CD14-positive monocyte (primary cell): ENCODE data around the gene DPYD. TPM values are rescaled to one million over a fixed set of nuclear protein-coding genes. Genes with fewer than 3 reads are reported as not detected.

Source experiments
- DNase-seq, 3 donors: peaks; one replicate each; pipeline ENCODE4 v3.0.0-alpha.2; 2011 to 2022
- H2AFZ ChIP-seq: 2 replicates; pipeline ENCODE4 v1.6.0; 2012; ENCODE audit warnings: mild to moderate bottlenecking, low read depth, low read length, inconsistent platforms; ENCODE audit not compliant: insufficient read depth, poor library complexity, severe bottlenecking
- H3K27ac ChIP-seq, 2 donors: 1 replicate in 1 of 2; 2 replicates in 1 of 2; pipeline ENCODE4 v1.5.1; 2012 to 2013; ENCODE audit warnings: low read length in 2 of 2, control low read depth in 1 of 2, inconsistent platforms in 1 of 2, low read depth in 1 of 2, mild to moderate bottlenecking in 1 of 2
- H3K27me3 ChIP-seq, 2 donors: one replicate each; pipeline versions ENCODE4 v1.6.0 to v1.6.1; 2011 to 2013; ENCODE audit warnings: low read length in 2 of 2; ENCODE audit not compliant: control insufficient read depth in 2 of 2, insufficient read depth in 2 of 2
- H3K36me3 ChIP-seq, 2 donors: replicated peaks in 1 of 2; 1 replicate in 1 of 2; 2 replicates in 1 of 2; pipeline versions ENCODE4 v1.5.1 to v1.6.1; 2012 to 2013; ENCODE audit warnings: low read length in 2 of 2, control low read depth in 1 of 2, inconsistent platforms in 1 of 2, mild to moderate bottlenecking in 1 of 2; ENCODE audit not compliant: insufficient read depth in 2 of 2, control insufficient read depth in 1 of 2
- H3K4me1 ChIP-seq, 2 donors: 1 replicate in 1 of 2; 2 replicates in 1 of 2; pipeline versions ENCODE4 v1.5.1 to v1.6.1; 2012 to 2013; ENCODE audit warnings: low read length in 2 of 2, control low read depth in 1 of 2, inconsistent platforms in 1 of 2, mild to moderate bottlenecking in 1 of 2, moderate library complexity in 1 of 2; ENCODE audit not compliant: insufficient read depth in 2 of 2, control insufficient read depth in 1 of 2
- H3K4me2 ChIP-seq: replicated peaks from 2 replicates; pipeline ENCODE3; 2012; ENCODE audit warnings: low read length, moderate library complexity, mild to moderate bottlenecking; ENCODE audit not compliant: poor library complexity, severe bottlenecking; ENCODE audit errors: extremely low read depth
- H3K4me3 ChIP-seq, 3 experiments: fragments of 200-600 bp in 1 of 3; sonication (generic) in 1 of 3; replicated peaks in 1 of 3; 1 replicate in 2 of 3; 2 replicates in 1 of 3; pipeline ENCODE4 v1.5.1; 2011 to 2013; ENCODE audit warnings: low read length in 3 of 3, mild to moderate bottlenecking in 3 of 3, control low read depth in 2 of 3, low read depth in 2 of 3, inconsistent platforms in 1 of 3, moderate library complexity in 1 of 3
- H3K79me2 ChIP-seq: 2 replicates; pipeline ENCODE4 v1.6.0; 2012; ENCODE audit warnings: mild to moderate bottlenecking, control low read depth, inconsistent platforms, low read length, moderate library complexity; ENCODE audit not compliant: insufficient read depth
- H3K9ac ChIP-seq: 2 replicates; pipeline ENCODE4 v1.6.0; 2017; ENCODE audit warnings: low read length, mild to moderate bottlenecking; ENCODE audit not compliant: insufficient read depth, poor library complexity, severe bottlenecking
- H3K9me3 ChIP-seq, 2 donors: replicated peaks in 1 of 2; 1 replicate in 1 of 2; 2 replicates in 1 of 2; pipeline versions ENCODE4 v1.5.1 to v1.6.1; 2012 to 2013; ENCODE audit warnings: low read length in 2 of 2, control low read depth in 1 of 2; ENCODE audit not compliant: control insufficient read depth in 1 of 2, insufficient read depth in 1 of 2
- H4K20me1 ChIP-seq: 2 replicates; pipeline ENCODE4 v1.6.0; 2012; ENCODE audit warnings: mild to moderate bottlenecking, low read length, control low read depth, moderate library complexity; ENCODE audit not compliant: insufficient read depth
- H3K27ac Mint-ChIP-seq, 7 donors: one replicate each; pipeline ENCODE4 v1.8.0; 2020; ENCODE audit warnings: mild to moderate bottlenecking in 7 of 7, mixed read lengths in 7 of 7, moderate library complexity in 6 of 7, inconsistent platforms in 2 of 7
- H3K27me3 Mint-ChIP-seq, 3 donors: one replicate each; pipeline ENCODE4 v1.8.0; 2021 to 2022; ENCODE audit warnings: low read depth in 3 of 3, mild to moderate bottlenecking in 3 of 3, mixed read lengths in 3 of 3, moderate library complexity in 3 of 3, inconsistent platforms in 1 of 3
- H3K36me3 Mint-ChIP-seq, 2 donors: one replicate each; pipeline ENCODE4 v1.8.0; 2020; ENCODE audit warnings: mixed read lengths in 2 of 2, inconsistent platforms in 1 of 2, mild to moderate bottlenecking in 1 of 2
- H3K4me1 Mint-ChIP-seq: one replicate; pipeline ENCODE4 v1.8.0; 2020; ENCODE audit warnings: mild to moderate bottlenecking, mixed read lengths
- H3K4me3 Mint-ChIP-seq, 2 donors: one replicate each; pipeline ENCODE4 v1.8.0; 2020; ENCODE audit warnings: mild to moderate bottlenecking in 2 of 2, mixed read lengths in 2 of 2, moderate library complexity in 1 of 2
- H3K9me3 Mint-ChIP-seq, 7 donors: one replicate each; pipeline ENCODE4 v1.8.0; 2020 to 2022; ENCODE audit warnings: mixed read lengths in 7 of 7, mild to moderate bottlenecking in 6 of 7, moderate library complexity in 6 of 7, inconsistent platforms in 2 of 7
- WGBS: methylation state at CpG from one replicate; pipeline ENCODE4 v1.1.5; 2013; ENCODE audit warnings: missing lambda C conversion rate; ENCODE audit not compliant: insufficient coverage; 5-methylcytosine and 5-hydroxymethylcytosine counted together
- intact Hi-C, 2 donors: fragments of 100-400 bp; cut with micrococcal nuclease; formaldehyde crosslinking; loops; one replicate each; pipeline versions ENCODE4 v1.15.0 to v1.15.1; 2023
- polyA plus RNA-seq, 3 donors: library from polyadenylated mRNA; depleted of rRNA in 1 of 3; unstranded in 2 of 3; stranded (reverse) in 1 of 3; fragments of 300-500 nt in 2 of 3; fragments of >200 nt in 1 of 3; fragmentation: Illumina TruSeq in 2 of 3; gene quantifications; 1 replicate in 2 of 3; 2 replicates in 1 of 3; pipeline ENCODE4 v1.2.3, GENCODE V29; 2012 to 2021
- TF ChIP-seq, protein P1 (sequence below): fragments of 200-600 bp; IDR thresholded peaks from one replicate; pipeline ENCODE4 v1.8.0; 2022; ENCODE audit warnings: antibody characterized with exemption, mild to moderate bottlenecking

The DPYD gene
- polyA plus RNA-seq, 3 donors: 87.6 to 171 (median 144) TPM

DNA sequence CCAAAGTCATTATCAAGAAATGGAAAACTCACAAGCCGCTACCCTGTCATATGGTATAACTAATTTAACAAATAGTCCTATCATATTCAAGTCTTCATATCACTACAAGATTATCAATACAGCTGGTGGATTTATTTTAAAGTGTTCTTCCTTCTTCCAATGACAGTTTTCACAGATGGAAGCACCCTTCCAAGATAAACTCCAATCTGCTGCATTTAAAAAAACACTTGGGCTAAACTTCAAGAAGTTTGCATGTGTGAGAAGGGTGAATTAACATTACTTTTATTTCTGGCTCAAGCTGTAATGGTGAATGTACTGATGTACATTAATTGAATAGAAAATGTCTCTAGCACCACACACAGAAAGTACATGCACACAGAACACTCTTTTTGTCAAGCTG lies 192.4 kb downstream of the DPYD start:
- H3K4me1 Mint-ChIP-seq: peaks cover 15% of the 10 kb centered on the region
- WGBS: no CpG with 5 or more reads among the region's 1 CpG
- Histone ChIP-seq H3K27ac (no peak overlapping the region), H3K27me3 (no peaks in the 10 kb centered on the region), H3K4me3 (no peak overlapping the region), H3K9ac (no peak overlapping the region), H4K20me1 (peaks cover 98% of the 10 kb centered on the region), H3K36me3 (peaks cover 0 to 12% of the 10 kb centered on the region in 2 donors), H3K9me3 (no peaks in the 10 kb centered on the region), H3K79me2 (peaks cover 20% of the 10 kb centered on the region), H3K4me1 (peaks cover 0 to 8% of the 10 kb centered on the region in 2 donors), H3K4me2 (no peak overlapping the region), H2AFZ (no peak overlapping the region)
- H3K9me3 Mint-ChIP-seq: peaks cover 0 to 6% (median 3%) of the 10 kb centered on the region in 7 donors
- H3K36me3 Mint-ChIP-seq: peaks cover 8 to 11% of the 10 kb centered on the region in 2 donors
- H3K27me3 Mint-ChIP-seq: no peaks in the 10 kb centered on the region
- no peak for DNase-seq
- H3K4me3 Mint-ChIP-seq: no peak overlapping the region
- intact Hi-C loops: no loop called here
- TF ChIP-seq, protein P1, sequence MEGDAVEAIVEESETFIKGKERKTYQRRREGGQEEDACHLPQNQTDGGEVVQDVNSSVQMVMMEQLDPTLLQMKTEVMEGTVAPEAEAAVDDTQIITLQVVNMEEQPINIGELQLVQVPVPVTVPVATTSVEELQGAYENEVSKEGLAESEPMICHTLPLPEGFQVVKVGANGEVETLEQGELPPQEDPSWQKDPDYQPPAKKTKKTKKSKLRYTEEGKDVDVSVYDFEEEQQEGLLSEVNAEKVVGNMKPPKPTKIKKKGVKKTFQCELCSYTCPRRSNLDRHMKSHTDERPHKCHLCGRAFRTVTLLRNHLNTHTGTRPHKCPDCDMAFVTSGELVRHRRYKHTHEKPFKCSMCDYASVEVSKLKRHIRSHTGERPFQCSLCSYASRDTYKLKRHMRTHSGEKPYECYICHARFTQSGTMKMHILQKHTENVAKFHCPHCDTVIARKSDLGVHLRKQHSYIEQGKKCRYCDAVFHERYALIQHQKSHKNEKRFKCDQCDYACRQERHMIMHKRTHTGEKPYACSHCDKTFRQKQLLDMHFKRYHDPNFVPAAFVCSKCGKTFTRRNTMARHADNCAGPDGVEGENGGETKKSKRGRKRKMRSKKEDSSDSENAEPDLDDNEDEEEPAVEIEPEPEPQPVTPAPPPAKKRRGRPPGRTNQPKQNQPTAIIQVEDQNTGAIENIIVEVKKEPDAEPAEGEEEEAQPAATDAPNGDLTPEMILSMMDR: no peak
- H3K27ac Mint-ChIP-seq: peak overlapping the region in 1 of 7 donors; percentile 1

DNA sequence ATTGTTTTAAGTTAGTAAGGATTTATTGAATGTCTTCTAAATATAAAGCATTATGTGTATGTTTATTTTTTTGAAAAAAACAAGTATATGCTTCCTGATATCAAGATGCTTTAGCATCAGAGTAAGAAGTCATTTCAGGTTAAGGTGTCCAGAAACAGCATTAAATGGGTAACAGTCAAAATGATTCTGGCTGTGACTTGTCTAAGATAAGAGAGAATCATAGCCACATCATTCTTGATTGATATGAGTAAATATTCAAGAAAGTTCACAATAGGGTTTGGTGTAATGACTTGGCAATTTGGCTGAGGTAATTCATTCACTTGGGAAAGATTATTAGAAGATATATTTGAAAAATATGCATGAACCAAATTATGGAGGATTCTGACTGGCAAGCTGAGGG lies 193.8 kb downstream of the DPYD start:
- Mint-ChIP-seq H3K27me3 (no peaks in the 10 kb centered on the region), H3K4me3 (no peak overlapping the region), H3K9me3 (peaks cover 0 to 6% (median 3%) of the 10 kb centered on the region in 7 donors), H3K27ac (peak overlapping the region in 2 of 7 donors; percentile 26 to 54), H3K36me3 (peaks cover 7 to 11% of the 10 kb centered on the region in 2 donors), H3K4me1 (peaks cover 15% of the 10 kb centered on the region)
- H3K79me2 ChIP-seq: peaks cover 20% of the 10 kb centered on the region
- peaks cover 0 to 8% of the 10 kb centered on the region in 2 donors for H3K4me1 ChIP-seq
- intact Hi-C loops: no loop called here
- no peak for DNase-seq
- peaks cover 0 to 12% of the 10 kb centered on the region in 2 donors for H3K36me3 ChIP-seq
- TF ChIP-seq, protein P1: no peak
- no peak overlapping the region for H3K27ac ChIP-seq
- H3K9ac ChIP-seq: no peak overlapping the region
- no peak overlapping the region for H3K4me3 ChIP-seq
- H2AFZ ChIP-seq: no peak overlapping the region
- no peaks in the 10 kb centered on the region for H3K9me3 ChIP-seq
- peaks cover 98% of the 10 kb centered on the region for H4K20me1 ChIP-seq
- no peak overlapping the region for H3K4me2 ChIP-seq
- H3K27me3 ChIP-seq: no peaks in the 10 kb centered on the region
